Endodermal cell (in vitro differentiated cells): ENCODE data around the gene OR51B2. TPM values are rescaled to one million over a fixed set of nuclear protein-coding genes. Genes with fewer than 3 reads are reported as not detected.
A peak's percentile ranks its signal among the peaks of the same experiment; 100 is the strongest.

Experiments used
- DNase-seq: peaks from one replicate; pipeline ENCODE4 v3.0.0-alpha.2; 2017
- H3K27ac ChIP-seq: 2 replicates; pipeline ENCODE4 v1.5.1; 2013; ENCODE audit warnings: mild to moderate bottlenecking, low read depth, low read length, moderate library complexity
- H3K27me3 ChIP-seq: 2 replicates; pipeline ENCODE4 v1.6.1; 2013; ENCODE audit warnings: mild to moderate bottlenecking, low read length, moderate library complexity; ENCODE audit not compliant: insufficient read depth, control insufficient read depth, poor library complexity, severe bottlenecking
- H3K36me3 ChIP-seq: 2 replicates; pipeline ENCODE4 v1.7.0; 2013; ENCODE audit warnings: mild to moderate bottlenecking, low read length, moderate library complexity; ENCODE audit not compliant: control insufficient read depth, insufficient read depth
- H3K4me1 ChIP-seq: one replicate; pipeline ENCODE4 v1.7.0; 2013; ENCODE audit warnings: low read length; ENCODE audit not compliant: control insufficient read depth, insufficient read depth
- H3K4me3 ChIP-seq: 2 replicates; pipeline ENCODE4 v1.5.1; 2013; ENCODE audit warnings: mild to moderate bottlenecking, low read length, moderate library complexity
- H3K9ac ChIP-seq: 2 replicates; pipeline ENCODE4 v1.6.1; 2013; ENCODE audit warnings: mild to moderate bottlenecking, low read length, moderate library complexity; ENCODE audit not compliant: poor library complexity, severe bottlenecking; ENCODE audit errors: extremely low read depth
- H3K9me3 ChIP-seq: 2 replicates; pipeline ENCODE4 v1.6.1; 2013; ENCODE audit warnings: mild to moderate bottlenecking, low read length, moderate library complexity; ENCODE audit not compliant: control insufficient read depth
- H3K27ac Mint-ChIP-seq: 2 replicates; pipeline ENCODE4 v1.8.0; 2020; ENCODE audit warnings: mixed read lengths
- H3K27me3 Mint-ChIP-seq: 2 replicates; pipeline ENCODE4 v1.8.0; 2021; ENCODE audit warnings: mild to moderate bottlenecking, mixed read lengths; ENCODE audit not compliant: insufficient read depth
- H3K36me3 Mint-ChIP-seq: 2 replicates; pipeline ENCODE4 v1.8.0; 2020; ENCODE audit warnings: low read depth, mixed read lengths
- H3K4me1 Mint-ChIP-seq: 2 replicates; pipeline ENCODE4 v1.8.0; 2020; ENCODE audit warnings: mixed read lengths
- H3K4me3 Mint-ChIP-seq: 2 replicates; pipeline ENCODE4 v1.8.0; 2020; ENCODE audit warnings: mild to moderate bottlenecking, moderate library complexity, mixed read lengths
- H3K9me3 Mint-ChIP-seq: 2 replicates; pipeline ENCODE4 v1.8.0; 2020; ENCODE audit warnings: mild to moderate bottlenecking, mixed read lengths
- CTCF ChIP-seq: fragments of 200-600 bp; sonication (generic); conservative IDR thresholded peaks from 2 replicates; pipeline ENCODE4 v1.5.0; 2021; ENCODE audit warnings: antibody characterized with exemption, mild to moderate bottlenecking
- WGBS, 2 experiments: methylation state at CpG; one replicate each; pipeline versions ENCODE4 v1.1.5 to v1.1.7; 2013; ENCODE audit warnings: missing lambda C conversion rate in 2 of 2, mixed read lengths in 1 of 2; ENCODE audit not compliant: insufficient coverage in 1 of 2, insufficient read length in 1 of 2; 5-methylcytosine and 5-hydroxymethylcytosine counted together
- total RNA-seq, 2 donors: library from RNA; stranded (reverse); fragmentation: NEBNext Ultra II Directional in 1 of 2; extraction: Animal tissue kit (Norgen Biotek cat#: 25700) in 1 of 2; gene quantifications; 2 replicates in 1 of 2; 3 replicates in 1 of 2; pipeline ENCODE4 v1.2.1, GENCODE V29; 2021

Gene OR51B2
- total RNA-seq, 2 donors from 2014 or later, result 0.51 TPM; not detected in 1

- H3K27me3 Mint-ChIP-seq, result no peaks in the 10 kb centered on the region
- TF ChIP-seq CTCF, result no peak
- no peak overlapping the region for H3K27ac Mint-ChIP-seq
Observed at GRCh38 chr11:5293028-5293427, 31.1 kb downstream of the OR51B2 start.

GRCh38 chr11:5291207-5291838 is 32.8 kb downstream of the OR51B2 start:
- Histone ChIP-seq H3K4me1 (no peaks in the 10 kb centered on the region), H3K27ac (no peak overlapping the region), H3K9ac (no peak overlapping the region), H3K27me3 (no peaks in the 10 kb centered on the region), H3K4me3 (no peak overlapping the region), H3K9me3 (peaks cover 10% of the 10 kb centered on the region), H3K36me3 (no peaks in the 10 kb centered on the region)
- Mint-ChIP-seq H3K27me3 (no peaks in the 10 kb centered on the region), H3K4me1 (peaks cover 13% of the 10 kb centered on the region), H3K27ac (no peak overlapping the region), H3K4me3 (no peak overlapping the region), H3K36me3 (no peaks in the 10 kb centered on the region), H3K9me3 (peaks cover 6% of the 10 kb centered on the region)
- TF ChIP-seq CTCF, result peak; percentile 92
- DNase-seq, result no peak
- WGBS, 2 experiments, result 67 to 83% methylated on average over 1 of the region's 1 CpG

More at GRCh38 chr11:5293028-5293427, 31.1 kb downstream of the OR51B2 start:
- Mint-ChIP-seq H3K36me3 (no peaks in the 10 kb centered on the region), H3K4me1 (peaks cover 17% of the 10 kb centered on the region), H3K9me3 (peaks cover 6% of the 10 kb centered on the region), H3K4me3 (no peak overlapping the region)
- Histone ChIP-seq H3K36me3 (no peaks in the 10 kb centered on the region), H3K4me3 (no peak overlapping the region), H3K9ac (no peak overlapping the region), H3K27me3 (no peaks in the 10 kb centered on the region), H3K9me3 (peaks cover 10% of the 10 kb centered on the region), H3K4me1 (no peaks in the 10 kb centered on the region), H3K27ac (no peak overlapping the region)
- no peak for DNase-seq
- 94 to 100% methylated on average over 6 to 8 of the region's 8 CpGs for WGBS, 2 experiments

GRCh38 chr11:5290106-5290505 is 34.0 kb downstream of the OR51B2 start:
- TF ChIP-seq CTCF, result no peak
- H3K4me3 Mint-ChIP-seq, result no peak overlapping the region
- Histone ChIP-seq H3K9me3 (peaks cover 10% of the 10 kb centered on the region), H3K27me3 (no peaks in the 10 kb centered on the region), H3K27ac (no peak overlapping the region), H3K4me3 (no peak overlapping the region), H3K4me1 (peaks cover 2% of the 10 kb centered on the region), H3K36me3 (no peaks in the 10 kb centered on the region), H3K9ac (no peak overlapping the region)
- H3K4me1 Mint-ChIP-seq, result peaks cover 17% of the 10 kb centered on the region
- H3K9me3 Mint-ChIP-seq, result peaks cover 6% of the 10 kb centered on the region
- H3K36me3 Mint-ChIP-seq, result no peaks in the 10 kb centered on the region
- no peak overlapping the region for H3K27ac Mint-ChIP-seq
- 100% methylated on average over 1 of the region's 1 CpG; no CpG with 5 or more reads in 1 of the 2 experiments for WGBS, 2 experiments
- no peak for DNase-seq
- no peaks in the 10 kb centered on the region for H3K27me3 Mint-ChIP-seq
